Melanocyte of skin (primary cell): Measurements from ENCODE around the gene ATP12A. TPM values are rescaled to one million over a fixed set of nuclear protein-coding genes. Genes with fewer than 3 reads are reported as not detected.

ENCODE experiments used
- small RNA-seq, 2 donors: library from RNA; depleted of rRNA; stranded (forward); fragments of <200 nt; gene quantifications; one replicate each; pipeline ENCODE3, GENCODE V24; 2012
- total RNA-seq, 2 donors: library from RNA; depleted of rRNA; stranded (reverse); fragments of >200 nt; gene quantifications; 2 replicates each; pipeline ENCODE4 v1.2.3, GENCODE V29; 2012

The ATP12A gene
- total RNA-seq = under 1 TPM; under 0.01 TPM

GRCh38 chr13:24680258-24680920, at the start of gene ATP12A:
Gene ATP12A (plus strand): TSS chr13:24680408. CDS start chr13:24680744, 336 bp downstream.

Small RNA genes lying within 50 kb of the gene (small RNA-seq; reads per million reads assigned to genes)
- gene RNY1P7 = 0 to 0.04 reads per million in 2 donors

Other genes starting within 250 kb of the ATP12A start
- 10 to 100 TPM; 57.5 to 65.9 TPM for gene PARP4, start 167.6 kb upstream of the ATP12A start, total RNA-seq
- not detected for gene RNF17, start 83.8 kb downstream of the ATP12A start, total RNA-seq